C4-2B (cell line): ENCODE results near the gene PRKCE.

Experiments used
- H3K27ac ChIP-seq: fragments of 450-650 bp; 2 replicates; pipeline ENCODE4 v1.5.1; 2017
- CTCF ChIP-seq: fragments of 450-650 bp; conservative IDR thresholded peaks from 2 replicates; pipeline ENCODE4 v1.5.1; 2017; ENCODE audit warnings: mild to moderate bottlenecking
- ZFX ChIP-seq: fragments of 450-650 bp; IDR thresholded peaks from 2 replicates; pipeline ENCODE4 v1.6.1; 2017

Gene PRKCE

GRCh38 chr2:45813003-45813941, 161.8 kb downstream of the PRKCE start:
- H3K27ac ChIP-seq, result no peak overlapping the region
- TF ChIP-seq CTCF (no peak), ZFX (no peak)

- no peak overlapping the region for H3K27ac ChIP-seq
Measured at GRCh38 chr2:45814488-45814887, 163.0 kb downstream of the PRKCE start.

GRCh38 chr2:45814951-45815621, 163.6 kb downstream of the PRKCE start:
- H3K27ac ChIP-seq, result no peak overlapping the region

More at GRCh38 chr2:45814488-45814887, 163.0 kb downstream of the PRKCE start:
- TF ChIP-seq CTCF (no peak), ZFX (no peak)

GRCh38 chr2:45816272-45816671, 164.8 kb downstream of the PRKCE start:
- TF ChIP-seq ZFX (no peak), CTCF (no peak)
- H3K27ac ChIP-seq, result peak overlapping the region; percentile 36; the same call in 1 of the 2 replicates

More at GRCh38 chr2:45814951-45815621, 163.6 kb downstream of the PRKCE start:
- TF ChIP-seq ZFX, result no peak
- no peak for TF ChIP-seq CTCF

- H3K27ac ChIP-seq, result no peak overlapping the region
- TF ChIP-seq CTCF (no peak), ZFX (no peak)
Measured at GRCh38 chr2:45818591-45818990, 167.1 kb downstream of the PRKCE start.

GRCh38 chr2:45820048-45820447, 168.6 kb downstream of the PRKCE start:
- H3K27ac ChIP-seq, result no peak overlapping the region; the same call in 1 of the 2 replicates
- TF ChIP-seq CTCF (no peak), ZFX (no peak)
